ENCODE data around the gene CRABP1.

- TF ChIP-seq CTCF (IDR thresholded peaks at IDR 0.05; ENCODE audit: low read length), result no peak
- TF ChIP-seq EZH2phosphoT487 (IDR thresholded peaks at IDR 0.05; ENCODE audit: low read length), result no peak
- no peak for TF ChIP-seq EZH2 (optimal IDR thresholded peaks at IDR 0.05; ENCODE audit: low read depth, low read length)
These were observed 34.6 kb downstream of the CRABP1 start for GRCh38 chr15:78374436-78375393.
